Sigmoid colon (tissue), 4 donors: ENCODE measurements around the gene ATXN7.

ENCODE experiments used
- EP300 ChIP-seq, 4 donors: sonication (generic); formaldehyde crosslinking; IDR thresholded peaks; one replicate each; pipeline ENCODE4 v1.6.1; 2017; ENCODE audit warnings: antibody characterized with exemption in 4 of 4
- POLR2A ChIP-seq, 2 donors: fragments of 450-650 bp; IDR thresholded peaks; one replicate each; pipeline ENCODE4 v1.6.1; 2016; ENCODE audit warnings: antibody characterized with exemption in 2 of 2, mild to moderate bottlenecking in 2 of 2, moderate library complexity in 2 of 2
- TF ChIP-seq, protein P1 (sequence below), 4 experiments: fragments of 450-650 bp in 3 of 4; fragments of 200-600 bp in 1 of 4; IDR thresholded peaks; one replicate each; pipeline ENCODE4 v1.5.1; 2016 to 2019; ENCODE audit warnings: antibody characterized with exemption in 4 of 4, mild to moderate bottlenecking in 3 of 4, moderate library complexity in 2 of 4

- no peak for TF ChIP-seq POLR2A (IDR thresholded peaks at IDR 0.05)
- TF ChIP-seq, protein P1, sequence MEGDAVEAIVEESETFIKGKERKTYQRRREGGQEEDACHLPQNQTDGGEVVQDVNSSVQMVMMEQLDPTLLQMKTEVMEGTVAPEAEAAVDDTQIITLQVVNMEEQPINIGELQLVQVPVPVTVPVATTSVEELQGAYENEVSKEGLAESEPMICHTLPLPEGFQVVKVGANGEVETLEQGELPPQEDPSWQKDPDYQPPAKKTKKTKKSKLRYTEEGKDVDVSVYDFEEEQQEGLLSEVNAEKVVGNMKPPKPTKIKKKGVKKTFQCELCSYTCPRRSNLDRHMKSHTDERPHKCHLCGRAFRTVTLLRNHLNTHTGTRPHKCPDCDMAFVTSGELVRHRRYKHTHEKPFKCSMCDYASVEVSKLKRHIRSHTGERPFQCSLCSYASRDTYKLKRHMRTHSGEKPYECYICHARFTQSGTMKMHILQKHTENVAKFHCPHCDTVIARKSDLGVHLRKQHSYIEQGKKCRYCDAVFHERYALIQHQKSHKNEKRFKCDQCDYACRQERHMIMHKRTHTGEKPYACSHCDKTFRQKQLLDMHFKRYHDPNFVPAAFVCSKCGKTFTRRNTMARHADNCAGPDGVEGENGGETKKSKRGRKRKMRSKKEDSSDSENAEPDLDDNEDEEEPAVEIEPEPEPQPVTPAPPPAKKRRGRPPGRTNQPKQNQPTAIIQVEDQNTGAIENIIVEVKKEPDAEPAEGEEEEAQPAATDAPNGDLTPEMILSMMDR (IDR thresholded peaks at IDR 0.05): no peak
- no peak for TF ChIP-seq EP300 (IDR thresholded peaks at IDR 0.05)
Measured at GRCh38 chr3:63921741-63922482, 58.2 kb downstream of the ATXN7 start.
